ENCODE data around the gene TMEM40. TPM values are rescaled to one million over a fixed set of nuclear protein-coding genes. Genes with fewer than 3 reads are reported as not detected.

Gene TMEM40
- total RNA-seq, 1 experiment from 2014 or later, result not detected

GRCh38 chr3:12755754-12756153, 3.3 kb downstream of the TMEM40 start:
- no peaks in the 10 kb centered on the region for H3K27me3 ChIP-seq (ENCODE audit: insufficient read depth, low read length)
- no peak overlapping the region for H2BK15ac ChIP-seq (ENCODE audit: low read depth, low read length)
- peaks cover 17% of the 10 kb centered on the region in 2 experiments for H3K4me1 Mint-ChIP-seq
- H3K36me3 Mint-ChIP-seq (ENCODE audit: insufficient read depth in 1 of 3, low read depth in 3 of 3), result no peaks in the 10 kb centered on the region
- H3K14ac ChIP-seq (ENCODE audit: insufficient read depth, low read length), result no peak overlapping the region
- no peaks in the 10 kb centered on the region for H3K23me2 ChIP-seq (ENCODE audit: insufficient read length, low read depth, low read length, poor library complexity, severe bottlenecking)
- TF ChIP-seq CTCF (conservative IDR thresholded peaks at IDR 0.05), result no peak
- H3K18ac ChIP-seq (ENCODE audit: insufficient read length, low read depth, low read length), result no peak overlapping the region
- H2BK120ac ChIP-seq (ENCODE audit: low read depth, low read length, poor library complexity, severe bottlenecking), result no peak overlapping the region
- H3K79me2 ChIP-seq (ENCODE audit: insufficient read depth, low read length), result no peaks in the 10 kb centered on the region
- H3K9ac ChIP-seq (ENCODE audit: extremely low read depth, insufficient read length, low read length), result no peak overlapping the region
- DNase-seq, result no peak
- H3K56ac ChIP-seq (ENCODE audit: insufficient read length, low read depth, low read length), result no peak overlapping the region
- no peaks in the 10 kb centered on the region for H3K9me3 Mint-ChIP-seq
- no peak overlapping the region for H2BK12ac ChIP-seq (ENCODE audit: insufficient read length, low read depth, low read length)
- no peak overlapping the region for H3K27ac ChIP-seq (ENCODE audit: insufficient read length, low read depth, low read length)
- no peak overlapping the region for H3K4ac ChIP-seq (ENCODE audit: low read depth, low read length)
- H4K5ac ChIP-seq (ENCODE audit: insufficient read length, low read depth, low read length), result no peak overlapping the region
- H3K4me3 Mint-ChIP-seq, result no peak overlapping the region
- no peak overlapping the region for H2BK20ac ChIP-seq (ENCODE audit: low read depth, low read length, poor library complexity, severe bottlenecking)
- no peak overlapping the region for H2AK5ac ChIP-seq (ENCODE audit: insufficient read length, low read length)
- no CpG with 5 or more reads among the region's 6 CpGs for WGBS (ENCODE audit: extremely low coverage, insufficient read length, low lambda C conversion rate)
- H4K8ac ChIP-seq (replicated peaks; ENCODE audit: insufficient read length, low read depth, low read length), result no peak overlapping the region
- H3K23ac ChIP-seq (ENCODE audit: insufficient read length, low read depth, low read length), result no peak overlapping the region
- no peak overlapping the region for H3K4me2 ChIP-seq (ENCODE audit: insufficient read depth, insufficient read length, low read length)
- H3K9me3 ChIP-seq (ENCODE audit: control insufficient read depth, low read depth, low read length), result no peaks in the 10 kb centered on the region
- H3K27ac Mint-ChIP-seq, result no peak overlapping the region
- H4K20me1 ChIP-seq (ENCODE audit: control insufficient read depth, insufficient read depth, insufficient read length), result no peaks in the 10 kb centered on the region
- no peak overlapping the region for H3T11ph ChIP-seq (ENCODE audit: low read length)
- H2BK5ac ChIP-seq (ENCODE audit: insufficient read length, low read length), result no peak overlapping the region
- H3K27me3 Mint-ChIP-seq (ENCODE audit: low read depth), result no peaks in the 10 kb centered on the region; the same call in 1 of the 2 replicates
- H2AFZ ChIP-seq (ENCODE audit: low read length), result no peak overlapping the region
- H3K4me1 ChIP-seq (ENCODE audit: insufficient read depth, low read length), result no peaks in the 10 kb centered on the region
- H4K91ac ChIP-seq (ENCODE audit: insufficient read length, low read depth, low read length), result no peak overlapping the region
- H3K79me1 ChIP-seq (ENCODE audit: insufficient read depth, low read depth, low read length, poor library complexity, severe bottlenecking), result no peaks in the 10 kb centered on the region

Data from H9 (cell line).